Fibroblast of lung (primary cell): ENCODE measurements around the gene STXBP4. TPM values are rescaled to one million over a fixed set of nuclear protein-coding genes. Genes with fewer than 3 reads are reported as not detected.

Experiments
- DNase-seq, 2 donors: peaks; one replicate each; pipeline versions ENCODE4 v3.0.0 to v3.0.0-alpha.2; 2010; ENCODE audit warnings: low read depth in 2 of 2
- H2AFZ ChIP-seq: 2 replicates; pipeline ENCODE4 v1.5.1; 2012; ENCODE audit warnings: low read length, control low read depth, inconsistent platforms
- H3K27ac ChIP-seq: 2 replicates; pipeline ENCODE4 v1.5.1; 2011; ENCODE audit warnings: low read length, control low read depth; ENCODE audit not compliant: insufficient read depth
- H3K27me3 ChIP-seq: 2 replicates; pipeline ENCODE4 v1.5.1; 2011; ENCODE audit warnings: mild to moderate bottlenecking, low read length; ENCODE audit not compliant: control insufficient read depth, insufficient read depth
- H3K36me3 ChIP-seq: 2 replicates; pipeline ENCODE4 v1.5.1; 2011; ENCODE audit warnings: low read length; ENCODE audit not compliant: control insufficient read depth, insufficient read depth
- H3K4me1 ChIP-seq: 2 replicates; pipeline ENCODE4 v1.5.1; 2011; ENCODE audit warnings: low read length; ENCODE audit not compliant: control insufficient read depth, insufficient read depth; ENCODE audit errors: extremely low read depth
- H3K4me2 ChIP-seq: 2 replicates; pipeline ENCODE4 v1.5.1; 2011; ENCODE audit warnings: low read length, control low read depth; ENCODE audit not compliant: insufficient read depth; ENCODE audit errors: extremely low read depth
- H3K4me3 ChIP-seq, 4 experiments: fragments of 200-600 bp in 1 of 4; sonication (generic) in 1 of 4; replicated peaks in 1 of 4; 2 replicates each; pipeline ENCODE4 v1.5.1; 2011 to 2016; ENCODE audit warnings: low read length in 4 of 4, low read depth in 3 of 4, mild to moderate bottlenecking in 3 of 4, control low read depth in 2 of 4, inconsistent platforms in 1 of 4, mixed read lengths in 1 of 4; ENCODE audit not compliant: insufficient read depth in 1 of 4; ENCODE audit errors: control extremely low read depth in 1 of 4
- H3K79me2 ChIP-seq: 2 replicates; pipeline ENCODE4 v1.5.1; 2012; ENCODE audit warnings: mild to moderate bottlenecking, low read length, inconsistent platforms; ENCODE audit not compliant: control insufficient read depth, insufficient read depth
- H3K9ac ChIP-seq: 2 replicates; pipeline ENCODE4 v1.5.1; 2011; ENCODE audit warnings: mild to moderate bottlenecking, low read length, control low read depth; ENCODE audit not compliant: insufficient read depth
- H3K9me3 ChIP-seq: 2 replicates; pipeline ENCODE4 v1.5.1; 2012; ENCODE audit warnings: low read depth, low read length; ENCODE audit not compliant: control insufficient read depth, insufficient read depth
- H4K20me1 ChIP-seq: 2 replicates; pipeline ENCODE4 v1.5.1; 2011; ENCODE audit warnings: low read length; ENCODE audit not compliant: control insufficient read depth, insufficient read depth; ENCODE audit errors: extremely low read depth
- CTCF ChIP-seq, 2 donors: IDR thresholded peaks in 1 of 2; conservative IDR thresholded peaks in 1 of 2; 1 replicate in 1 of 2; 2 replicates in 1 of 2; pipeline ENCODE4 v1.5.1; 2011 to 2012; ENCODE audit warnings: low read length in 2 of 2, control low read depth in 1 of 2, inconsistent platforms in 1 of 2, low read depth in 1 of 2, mild to moderate bottlenecking in 1 of 2
- EZH2 ChIP-seq: IDR thresholded peaks from 2 replicates; pipeline ENCODE4 v1.5.1; 2012; ENCODE audit warnings: low read length, control low read depth, mild to moderate bottlenecking; ENCODE audit errors: missing control alignments
- polyA plus RNA-seq, 2 donors: library from polyadenylated mRNA; depleted of rRNA in 1 of 2; stranded (reverse) in 1 of 2; unstranded in 1 of 2; fragments of >200 nt; gene quantifications; 2 replicates each; pipeline ENCODE4 v1.2.1, GENCODE V29; 2011 to 2012; ENCODE audit warnings: missing spikeins in 1 of 2
- total RNA-seq: library from RNA; depleted of rRNA; stranded (reverse); fragments of >200 nt; gene quantifications from 2 replicates; pipeline ENCODE4 v1.2.1, GENCODE V29; 2014

STXBP4 gene
- total and polyA plus RNA-seq, 2 donors (not counting 1 experiment from before 2014, with no cell fraction given), result 5.6 to 9.8 TPM

GRCh38 chr17:55120651-55121050, 152.1 kb downstream of the STXBP4 start:
- no peak overlapping the region for H3K4me3 ChIP-seq

GRCh38 chr17:55121268-55121667, 152.7 kb downstream of the STXBP4 start:
- Histone ChIP-seq H3K27me3 (no peaks in the 10 kb centered on the region), H4K20me1 (no peaks in the 10 kb centered on the region)

More at GRCh38 chr17:55120651-55121050, 152.1 kb downstream of the STXBP4 start:
- DNase-seq, result no peak
- Histone ChIP-seq H3K9me3 (no peaks in the 10 kb centered on the region), H3K36me3 (no peaks in the 10 kb centered on the region), H3K79me2 (no peaks in the 10 kb centered on the region), H3K4me2 (no peak overlapping the region), H4K20me1 (no peaks in the 10 kb centered on the region), H2AFZ (no peak overlapping the region), H3K9ac (no peak overlapping the region), H3K27ac (no peak overlapping the region), H3K27me3 (no peaks in the 10 kb centered on the region), H3K4me1 (no peaks in the 10 kb centered on the region)
- no peak for TF ChIP-seq CTCF (conservative IDR thresholded peaks at IDR 0.05 in 1 of 2, IDR thresholded peaks at IDR 0.05 in 1 of 2; ENCODE audit: low read depth in 1 of 2, low read length in 2 of 2)
- TF ChIP-seq EZH2, result no peak

GRCh38 chr17:55122114-55122513, 153.5 kb downstream of the STXBP4 start:
- Histone ChIP-seq H3K9ac (no peak overlapping the region), H3K9me3 (no peaks in the 10 kb centered on the region), H2AFZ (no peak overlapping the region), H3K27me3 (no peaks in the 10 kb centered on the region), H3K4me1 (no peaks in the 10 kb centered on the region), H3K4me2 (no peak overlapping the region), H3K79me2 (no peaks in the 10 kb centered on the region), H3K27ac (no peak overlapping the region), H4K20me1 (no peaks in the 10 kb centered on the region), H3K4me3 (no peak overlapping the region), H3K36me3 (no peaks in the 10 kb centered on the region)
- no peak for DNase-seq
- no peak for TF ChIP-seq CTCF (conservative IDR thresholded peaks at IDR 0.05 in 1 of 2, IDR thresholded peaks at IDR 0.05 in 1 of 2; ENCODE audit: low read depth in 1 of 2, low read length in 2 of 2)
- TF ChIP-seq EZH2, result no peak

More at GRCh38 chr17:55121268-55121667, 152.7 kb downstream of the STXBP4 start:
- H3K36me3 ChIP-seq, result no peaks in the 10 kb centered on the region
- H2AFZ ChIP-seq, result no peak overlapping the region
- TF ChIP-seq EZH2 (no peak), CTCF (conservative IDR thresholded peaks at IDR 0.05 in 1 of 2, IDR thresholded peaks at IDR 0.05 in 1 of 2; ENCODE audit: low read depth in 1 of 2, low read length in 2 of 2) (no peak)
- no peak overlapping the region for H3K9ac ChIP-seq
- no peak for DNase-seq
- no peaks in the 10 kb centered on the region for H3K79me2 ChIP-seq
- no peaks in the 10 kb centered on the region for H3K9me3 ChIP-seq
- H3K4me1 ChIP-seq, result no peaks in the 10 kb centered on the region
- H3K4me3 ChIP-seq, result no peak overlapping the region
- H3K4me2 ChIP-seq, result no peak overlapping the region
- H3K27ac ChIP-seq, result no peak overlapping the region
